Measurements from ENCODE around the gene MTHFSD.

The MTHFSD gene

GRCh38 chr16:86516623-86517003 is 38.4 kb downstream of the MTHFSD start:
- in situ Hi-C loops (cut with MboI; ENCODE audit: low sequenced_read_pairs), result loop anchor here (25.0 kb wide), 2 partner anchors 479 to 704 kb away; no protein-coding TSS in a partner anchor

GRCh38 chr16:86515777-86516622 is 39.0 kb downstream of the MTHFSD start:
- in situ Hi-C loops (cut with MboI; ENCODE audit: low sequenced_read_pairs), result loop anchor here (25.0 kb wide), 2 partner anchors 479 to 704 kb away; no protein-coding TSS in a partner anchor

- in situ Hi-C loops (cut with MboI; ENCODE audit: low sequenced_read_pairs), result loop anchor here (25.0 kb wide), 2 partner anchors 478 to 703 kb away; no protein-coding TSS in a partner anchor
These were observed 39.6 kb downstream of the MTHFSD start for GRCh38 chr16:86515413-86515776.

GRCh38 chr16:86514481-86515376 is 40.3 kb downstream of the MTHFSD start:
- in situ Hi-C loops (cut with MboI; ENCODE audit: low sequenced_read_pairs), result loop anchor here (25.0 kb wide), 2 partner anchors 477 to 702 kb away; no protein-coding TSS in a partner anchor

- in situ Hi-C loops (cut with MboI; ENCODE audit: low sequenced_read_pairs), result loop anchor here (25.0 kb wide), 2 partner anchors 476 to 701 kb away; no protein-coding TSS in a partner anchor
These were observed 41.4 kb downstream of the MTHFSD start for GRCh38 chr16:86513471-86514277.

- in situ Hi-C loops (cut with MboI; ENCODE audit: low sequenced_read_pairs), result loop anchor here (25.0 kb wide), 2 partner anchors 476 to 701 kb away; no protein-coding TSS in a partner anchor
These were observed 42.1 kb downstream of the MTHFSD start for GRCh38 chr16:86512860-86513470.

GRCh38 chr16:86512301-86512859 is 42.7 kb downstream of the MTHFSD start:
- in situ Hi-C loops (cut with MboI; ENCODE audit: low sequenced_read_pairs), result loop anchor here (25.0 kb wide), 2 partner anchors 475 to 700 kb away; no protein-coding TSS in a partner anchor

- in situ Hi-C loops (cut with MboI; ENCODE audit: low sequenced_read_pairs), result loop anchor here (25.0 kb wide), 2 partner anchors 474 to 699 kb away; no protein-coding TSS in a partner anchor
These were observed 43.5 kb downstream of the MTHFSD start for GRCh38 chr16:86511317-86512161.

GRCh38 chr16:86510465-86511261 is 44.4 kb downstream of the MTHFSD start, which contains the start of gene FOXF1:
FOXF1 (plus strand) TSS chr16:86510527; CDS start chr16:86510570, 43 bp downstream.
- in situ Hi-C loops (cut with MboI; ENCODE audit: low sequenced_read_pairs), result loop anchor here (25.0 kb wide), 2 partner anchors 473 to 698 kb away; no protein-coding TSS in a partner anchor

- in situ Hi-C loops (cut with MboI; ENCODE audit: low sequenced_read_pairs), result loop anchor here (25.0 kb wide), 2 partner anchors 473 to 698 kb away; no protein-coding TSS in a partner anchor
These were observed 45.1 kb downstream of the MTHFSD start for GRCh38 chr16:86509759-86510464.

GRCh38 chr16:86508947-86509758 is 45.9 kb downstream of the MTHFSD start:
- in situ Hi-C loops (cut with MboI; ENCODE audit: low sequenced_read_pairs), result loop anchor here (25.0 kb wide), 2 partner anchors 472 to 697 kb away; no protein-coding TSS in a partner anchor

GRCh38 chr16:86508028-86508946 is 46.7 kb downstream of the MTHFSD start:
- in situ Hi-C loops (cut with MboI; ENCODE audit: low sequenced_read_pairs), result loop anchor here (25.0 kb wide), 2 partner anchors 471 to 696 kb away; no protein-coding TSS in a partner anchor

- in situ Hi-C loops (cut with MboI; ENCODE audit: low sequenced_read_pairs), result loop anchor here (25.0 kb wide), 2 partner anchors 470 to 695 kb away; no protein-coding TSS in a partner anchor
These were observed 47.6 kb downstream of the MTHFSD start for GRCh38 chr16:86507173-86508027.

Data from HL-60/S4 (cell line).